BJ (cell line): Measurements from ENCODE around the gene PCDHGB3. TPM values are rescaled to one million over a fixed set of nuclear protein-coding genes. Genes with fewer than 3 reads are reported as not detected.

Experiments
- CTCF ChIA-PET: fragments of 350-600 bp; formaldehyde crosslinking; extraction: SDS; loops from one replicate; lab custom pipeline; 2021; ENCODE audit warnings: antibody characterized with exemption, inconsistent platforms; lab: Yijun Ruan, JAX
- POLR2A ChIA-PET: fragments of 300-600 bp; sonication (Branson Sonifier 250); formaldehyde crosslinking; extraction: SDS; loops from one replicate; lab custom pipeline; 2021; ENCODE audit warnings: antibody characterized with exemption; lab: Charles Lee
- DNase-seq: peaks from one replicate; pipeline ENCODE4 v3.0.0-alpha.2; 2011; ENCODE audit warnings: low read depth
- H3K27me3 ChIP-seq: 2 replicates; pipeline ENCODE4 v1.6.0; 2011; ENCODE audit warnings: low read length; ENCODE audit not compliant: control insufficient read depth, insufficient read depth
- H3K36me3 ChIP-seq: 2 replicates; pipeline ENCODE4 v1.5.1; 2011; ENCODE audit warnings: low read length; ENCODE audit not compliant: control insufficient read depth, insufficient read depth
- H3K4me3 ChIP-seq: 2 replicates; pipeline ENCODE4 v1.5.1; 2011; ENCODE audit warnings: low read depth, mild to moderate bottlenecking, control low read depth, low read length
- polyA plus RNA-seq: library from polyadenylated mRNA; depleted of rRNA; stranded (reverse); fragments of >200 nt; gene quantifications from 2 replicates; pipeline ENCODE4 v1.2.3, GENCODE V29; 2011
- TF ChIP-seq, protein P1 (sequence below): IDR thresholded peaks from 2 replicates; pipeline ENCODE4 v1.5.1; 2011; ENCODE audit warnings: low read depth, mild to moderate bottlenecking, control low read depth, inconsistent platforms, low read length, moderate library complexity; ENCODE audit not compliant: insufficient read depth

Gene PCDHGB3
- polyA plus RNA-seq, 1 experiment = 3.0 TPM

- H3K36me3 ChIP-seq = no peaks in the 10 kb centered on the region
- ChIA-PET POLR2A (no interaction called here), CTCF (interaction anchor here (1.2 to 3.1 kb wide), 3 partner anchors 18 to 213 kb away, joined by 3 to 20 read pairs (median 4); partner anchors contain the start of gene PCDHGB3)
- no peaks in the 10 kb centered on the region for H3K27me3 ChIP-seq
- no peak for DNase-seq
- no peak overlapping the region for H3K4me3 ChIP-seq
- TF ChIP-seq, protein P1, sequence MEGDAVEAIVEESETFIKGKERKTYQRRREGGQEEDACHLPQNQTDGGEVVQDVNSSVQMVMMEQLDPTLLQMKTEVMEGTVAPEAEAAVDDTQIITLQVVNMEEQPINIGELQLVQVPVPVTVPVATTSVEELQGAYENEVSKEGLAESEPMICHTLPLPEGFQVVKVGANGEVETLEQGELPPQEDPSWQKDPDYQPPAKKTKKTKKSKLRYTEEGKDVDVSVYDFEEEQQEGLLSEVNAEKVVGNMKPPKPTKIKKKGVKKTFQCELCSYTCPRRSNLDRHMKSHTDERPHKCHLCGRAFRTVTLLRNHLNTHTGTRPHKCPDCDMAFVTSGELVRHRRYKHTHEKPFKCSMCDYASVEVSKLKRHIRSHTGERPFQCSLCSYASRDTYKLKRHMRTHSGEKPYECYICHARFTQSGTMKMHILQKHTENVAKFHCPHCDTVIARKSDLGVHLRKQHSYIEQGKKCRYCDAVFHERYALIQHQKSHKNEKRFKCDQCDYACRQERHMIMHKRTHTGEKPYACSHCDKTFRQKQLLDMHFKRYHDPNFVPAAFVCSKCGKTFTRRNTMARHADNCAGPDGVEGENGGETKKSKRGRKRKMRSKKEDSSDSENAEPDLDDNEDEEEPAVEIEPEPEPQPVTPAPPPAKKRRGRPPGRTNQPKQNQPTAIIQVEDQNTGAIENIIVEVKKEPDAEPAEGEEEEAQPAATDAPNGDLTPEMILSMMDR = no peak
Observed at GRCh38 chr5:141351591-141351990, 18.5 kb upstream of the PCDHGB3 start.

DNA sequence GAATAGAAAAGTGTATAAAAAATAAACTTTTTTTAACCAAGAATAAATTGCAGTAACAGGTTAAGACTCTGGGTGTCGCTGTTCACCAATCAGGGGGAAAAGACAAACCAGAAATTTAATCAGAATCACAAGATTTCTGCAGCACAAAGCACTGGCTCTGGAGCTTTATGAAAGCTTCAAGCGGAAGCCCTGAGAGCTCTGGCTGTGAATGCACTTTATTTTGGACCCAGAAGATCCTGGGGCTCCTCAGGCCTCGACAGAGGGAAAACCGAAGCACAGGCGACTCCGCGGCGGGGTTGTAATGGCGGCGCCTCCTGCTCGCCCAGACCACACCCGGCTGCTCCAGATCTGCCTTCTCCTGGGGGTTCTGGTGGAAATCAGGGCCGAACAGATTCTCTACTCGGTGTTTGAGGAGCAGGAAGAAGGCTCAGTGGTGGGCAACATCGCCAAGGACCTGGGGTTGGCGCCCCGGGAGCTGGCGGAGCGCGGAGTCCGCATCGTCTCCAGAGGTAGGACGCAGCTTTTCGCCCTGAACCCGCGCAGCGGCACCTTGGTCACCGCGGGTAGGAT lies 15.1 kb upstream of the PCDHGB3 start, which contains the start of gene PCDHGA4:
Gene PCDHGA4 (plus strand): TSS at position 122 of the 570 bp plus-strand sequence. CDS start 87 bp downstream, at position 209.
- TF ChIP-seq, protein P1 = peak; percentile 38
- POLR2A ChIA-PET = no interaction called here
- Histone ChIP-seq H3K4me3 (peak within 1 kb of the TSS; percentile 36), H3K36me3 (no peaks in the 10 kb centered on the region), H3K27me3 (no peaks in the 10 kb centered on the region)
- DNase-seq = no peak
- CTCF ChIA-PET = interaction anchor here (1.0 to 3.1 kb wide), 18 partner anchors 8 to 212 kb away, joined by 3 to 16 read pairs (median 5); partner anchors contain the start of genes PCDHGA10, PCDHGA2, PCDHGA3 and PCDHGA5

- H3K36me3 ChIP-seq = no peaks in the 10 kb centered on the region
- POLR2A ChIA-PET = no interaction called here
- H3K4me3 ChIP-seq = no peak overlapping the region
- TF ChIP-seq, protein P1 = no peak
- DNase-seq = no peak
- CTCF ChIA-PET = interaction anchor here (1.0 to 3.1 kb wide), 18 partner anchors 9 to 211 kb away, joined by 3 to 16 read pairs (median 5); partner anchors contain the start of genes PCDHGA10, PCDHGA2, PCDHGA3 and PCDHGA5
- no peaks in the 10 kb centered on the region for H3K27me3 ChIP-seq
Observed at GRCh38 chr5:141355641-141356040, 14.4 kb upstream of the PCDHGB3 start.

DNA sequence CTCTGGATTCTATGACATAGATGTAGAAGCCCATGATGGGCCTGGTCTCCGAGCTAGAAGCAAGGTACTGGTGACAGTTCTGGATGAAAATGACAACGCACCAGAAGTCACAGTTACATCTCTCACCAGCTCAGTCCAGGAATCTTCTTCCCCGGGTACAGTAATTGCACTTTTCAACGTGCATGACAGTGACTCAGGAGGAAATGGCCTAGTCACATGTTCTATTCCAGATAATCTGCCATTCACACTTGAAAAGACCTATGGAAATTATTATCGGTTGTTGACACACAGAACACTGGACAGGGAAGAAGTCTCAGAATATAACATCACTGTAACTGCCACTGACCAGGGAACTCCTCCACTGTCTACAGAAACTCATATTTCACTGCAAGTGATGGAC lies 13.9 kb upstream of the PCDHGB3 start:
- Histone ChIP-seq H3K4me3 (no peak overlapping the region), H3K27me3 (no peaks in the 10 kb centered on the region), H3K36me3 (no peaks in the 10 kb centered on the region)
- ChIA-PET CTCF (interaction anchor here (1.1 to 3.1 kb wide), 13 partner anchors 8 to 211 kb away, joined by 3 to 16 read pairs (median 5); partner anchors contain the start of genes PCDHGA10, PCDHGA2, PCDHGA3 and PCDHGA5), POLR2A (no interaction called here)
- no peak for DNase-seq
- TF ChIP-seq, protein P1 = no peak

- H3K36me3 ChIP-seq = no peaks in the 10 kb centered on the region
- 0 out of 2 replicates have a peak, but pooled peaks cover 2% of the 10 kb centered on the region for H3K27me3 ChIP-seq
- DNase-seq = no peak
- TF ChIP-seq, protein P1 = no peak
- ChIA-PET POLR2A (no interaction called here), CTCF (interaction anchor here (1.0 to 2.7 kb wide), 4 partner anchors 13 to 210 kb away, joined by 3 to 11 read pairs (median 10); partner anchors contain the start of gene PCDHGB3)
- no peak overlapping the region for H3K4me3 ChIP-seq
Observed at GRCh38 chr5:141356950-141357349, 13.1 kb upstream of the PCDHGB3 start.
